ENCODE measurements around the gene ADAMTSL1. TPM values are rescaled to one million over a fixed set of nuclear protein-coding genes. Genes with fewer than 3 reads are reported as not detected.

Gene ADAMTSL1
- total and polyA plus RNA-seq, 9 of the 15 experiments (the other 6 are each of a cell fraction or from before 2014, with no cell fraction given), result 0.01 TPM; not detected in 8

DNA sequence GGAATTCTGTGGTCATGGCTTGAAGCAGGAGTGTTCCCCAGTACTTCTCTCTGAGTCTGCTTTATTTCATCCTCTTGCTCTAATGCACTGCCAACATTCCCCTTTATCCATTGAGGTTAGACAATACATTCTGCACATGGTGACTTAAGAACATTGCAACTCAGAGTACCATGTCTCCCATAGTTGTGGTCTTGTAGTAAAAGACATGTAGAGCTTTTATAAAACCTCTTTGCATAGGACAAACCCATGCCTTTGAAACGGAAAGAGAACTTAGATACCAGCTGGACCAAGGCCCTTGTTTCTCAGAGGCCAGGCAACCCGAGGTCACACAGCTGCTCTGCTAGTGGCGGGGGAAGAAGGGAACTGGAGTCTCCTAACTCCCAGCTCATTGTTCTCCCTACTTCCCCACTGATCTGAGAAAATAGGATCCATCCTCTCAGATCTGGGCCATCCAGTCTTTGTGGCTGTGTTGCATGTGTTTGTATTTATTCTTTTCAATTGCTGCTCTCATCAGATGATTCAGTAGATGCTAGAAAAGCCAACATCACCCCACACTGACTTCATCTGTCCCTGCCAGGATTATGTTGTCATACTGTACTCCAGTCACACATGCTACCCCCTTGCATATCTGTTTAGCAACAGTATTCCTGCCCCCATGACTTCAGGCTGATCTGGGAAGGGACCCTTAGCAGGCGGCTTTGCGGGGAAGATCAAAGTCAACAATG lies 322.2 kb downstream of the ADAMTSL1 start:
- Histone ChIP-seq H3K9me1 (ENCODE audit: control insufficient read depth, insufficient read depth, low read length) (no peaks in the 10 kb centered on the region), H3K9ac (ENCODE audit: insufficient read depth in 1 of 2, low read depth in 2 of 2, low read length in 2 of 2) (no peak overlapping the region), H3K4me1 (replicated peaks in 1 of 2; ENCODE audit: control insufficient read depth in 2 of 2, insufficient read depth in 2 of 2, low read length in 2 of 2) (no peaks in the 10 kb centered on the region), H4K20me1 (replicated peaks; ENCODE audit: control insufficient read depth, insufficient read depth, low read length) (no peaks in the 10 kb centered on the region), H3K4me2 (ENCODE audit: insufficient read depth, low read length) (no peak overlapping the region), H3K79me2 (ENCODE audit: control insufficient read depth, insufficient read depth, low read length) (no peaks in the 10 kb centered on the region), H3K4me3 (no peak overlapping the region), H3K9me3 (replicated peaks; ENCODE audit: control insufficient read depth, insufficient read depth, low read depth, low read length) (no peaks in the 10 kb centered on the region), H2AFZ (ENCODE audit: low read depth, low read length) (no peak overlapping the region), H3K36me3 (ENCODE audit: control insufficient read depth, insufficient read depth, low read length) (no peaks in the 10 kb centered on the region), H3K27me3 (ENCODE audit: control insufficient read depth in 2 of 2, insufficient read depth in 2 of 2, low read length in 2 of 2) (no peaks in the 10 kb centered on the region), H3K27ac (ENCODE audit: extremely low read depth, low read depth, low read length) (no peak overlapping the region)
- FAIRE-seq, result no peak
- ChIA-PET CTCF (ENCODE audit: low intra/inter-chr PET ratio) (no interaction called here), POLR2A (no interaction called here)
- intact Hi-C loops (cut with micrococcal nuclease) (no loop called here), in situ Hi-C loops (cut with MboI) (loop anchor here (25.0 kb wide), 1 partner anchor 666 kb away; no protein-coding TSS in a partner anchor)
- WGBS (ENCODE audit: insufficient coverage, low coverage, missing lambda C conversion rate), result 6% methylated on average over 5 of the region's 5 CpGs
- TF ChIP-seq XRCC5 (IDR thresholded peaks at IDR 0.05; ENCODE audit: low read depth, low read length) (no peak), CBX3 (IDR thresholded peaks at IDR 0.05; ENCODE audit: borderline replicate concordance in 1 of 2, low read length in 2 of 2) (no peak), PHF8 (IDR thresholded peaks at IDR 0.05; ENCODE audit: borderline replicate concordance, low read length) (no peak), HLTF (IDR thresholded peaks at IDR 0.05) (no peak), NR3C1 (CRISPR knock-in tag; IDR thresholded peaks at IDR 0.05) (no peak), JUNB (CRISPR knock-in tag; conservative IDR thresholded peaks at IDR 0.05) (no peak), SOX6 (IDR thresholded peaks at IDR 0.05) (no peak), ZNF695 (CRISPR knock-in tag; IDR thresholded peaks at IDR 0.05) (no peak), MTF1 (CRISPR knock-in tag; IDR thresholded peaks at IDR 0.05; ENCODE audit: borderline replicate concordance) (no peak), RNF2 (IDR thresholded peaks at IDR 0.05) (no peak)
- TF ChIP-seq, protein P1, sequence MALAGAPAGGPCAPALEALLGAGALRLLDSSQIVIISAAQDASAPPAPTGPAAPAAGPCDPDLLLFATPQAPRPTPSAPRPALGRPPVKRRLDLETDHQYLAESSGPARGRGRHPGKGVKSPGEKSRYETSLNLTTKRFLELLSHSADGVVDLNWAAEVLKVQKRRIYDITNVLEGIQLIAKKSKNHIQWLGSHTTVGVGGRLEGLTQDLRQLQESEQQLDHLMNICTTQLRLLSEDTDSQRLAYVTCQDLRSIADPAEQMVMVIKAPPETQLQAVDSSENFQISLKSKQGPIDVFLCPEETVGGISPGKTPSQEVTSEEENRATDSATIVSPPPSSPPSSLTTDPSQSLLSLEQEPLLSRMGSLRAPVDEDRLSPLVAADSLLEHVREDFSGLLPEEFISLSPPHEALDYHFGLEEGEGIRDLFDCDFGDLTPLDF (CRISPR knock-in tag; IDR thresholded peaks at IDR 0.05), result no peak
- TF ChIP-seq, protein P2, sequence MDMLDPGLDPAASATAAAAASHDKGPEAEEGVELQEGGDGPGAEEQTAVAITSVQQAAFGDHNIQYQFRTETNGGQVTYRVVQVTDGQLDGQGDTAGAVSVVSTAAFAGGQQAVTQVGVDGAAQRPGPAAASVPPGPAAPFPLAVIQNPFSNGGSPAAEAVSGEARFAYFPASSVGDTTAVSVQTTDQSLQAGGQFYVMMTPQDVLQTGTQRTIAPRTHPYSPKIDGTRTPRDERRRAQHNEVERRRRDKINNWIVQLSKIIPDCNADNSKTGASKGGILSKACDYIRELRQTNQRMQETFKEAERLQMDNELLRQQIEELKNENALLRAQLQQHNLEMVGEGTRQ (CRISPR knock-in tag; IDR thresholded peaks at IDR 0.05), result no peak
- TF ChIP-seq, protein P3, sequence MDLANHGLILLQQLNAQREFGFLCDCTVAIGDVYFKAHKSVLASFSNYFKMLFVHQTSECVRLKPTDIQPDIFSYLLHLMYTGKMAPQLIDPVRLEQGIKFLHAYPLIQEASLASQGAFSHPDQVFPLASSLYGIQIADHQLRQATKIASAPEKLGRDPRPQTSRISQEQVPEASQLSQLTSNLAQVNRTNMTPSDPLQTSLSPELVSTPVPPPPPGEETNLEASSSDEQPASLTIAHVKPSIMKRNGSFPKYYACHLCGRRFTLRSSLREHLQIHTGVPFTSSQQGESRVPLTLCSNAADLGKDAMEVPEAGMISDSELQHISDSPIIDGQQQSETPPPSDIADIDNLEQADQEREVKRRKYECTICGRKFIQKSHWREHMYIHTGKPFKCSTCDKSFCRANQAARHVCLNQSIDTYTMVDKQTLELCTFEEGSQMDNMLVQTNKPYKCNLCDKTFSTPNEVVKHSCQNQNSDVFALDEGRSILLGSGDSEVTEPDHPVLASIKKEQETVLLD (IDR thresholded peaks at IDR 0.05), result no peak
- no peak for ATAC-seq
- no TSS peak for BruUV-seq (replicated peaks)
- DNase-seq (ENCODE audit: extremely low read depth in 1 of 4, low spot score in 3 of 4), result no peak

All from K562 (cell line).